Adipose tissue (tissue), 3 donors: Measurements from ENCODE around the gene TMEM120A. TPM values are rescaled to one million over a fixed set of nuclear protein-coding genes. Genes with fewer than 3 reads are reported as not detected.

Source experiments
- H3K27ac ChIP-seq: one replicate; pipeline ENCODE4 v1.5.1; 2013; ENCODE audit warnings: low read depth, low read length
- WGBS, 3 donors: extraction: QIAGEN DNeasy Blood & Tissue Kit; methylation state at CpG; one replicate each; pipeline ENCODE4 v1.1.7; 2013; 5-methylcytosine and 5-hydroxymethylcytosine counted together
- polyA plus RNA-seq, 3 donors: library from polyadenylated mRNA; stranded (reverse); fragments of 200-250 nt; gene quantifications; one replicate each; pipeline ENCODE4 v1.2.3, GENCODE V29; 2013
- donor health status: healthy with polysubstance abuse.
- donor health status: Bipolar disorder and iron deficiency.
- donor health status: healthy.

Gene TMEM120A
- polyA plus RNA-seq, 3 donors: 62.5 to 257 (median 117) TPM

- peak overlapping the region; percentile 59 for H3K27ac ChIP-seq
- WGBS, 3 donors: 70 to 79% (median 71%) methylated on average over 8 of the region's 8 CpGs
These were observed 48.9 kb downstream of the TMEM120A start for GRCh38 chr7:75945297-75946168.

GRCh38 chr7:75944507-75944906, 49.9 kb downstream of the TMEM120A start:
- WGBS, 3 donors: 94 to 100% (median 97%) methylated on average over 1 of the region's 1 CpG
- no peak overlapping the region for H3K27ac ChIP-seq

DNA sequence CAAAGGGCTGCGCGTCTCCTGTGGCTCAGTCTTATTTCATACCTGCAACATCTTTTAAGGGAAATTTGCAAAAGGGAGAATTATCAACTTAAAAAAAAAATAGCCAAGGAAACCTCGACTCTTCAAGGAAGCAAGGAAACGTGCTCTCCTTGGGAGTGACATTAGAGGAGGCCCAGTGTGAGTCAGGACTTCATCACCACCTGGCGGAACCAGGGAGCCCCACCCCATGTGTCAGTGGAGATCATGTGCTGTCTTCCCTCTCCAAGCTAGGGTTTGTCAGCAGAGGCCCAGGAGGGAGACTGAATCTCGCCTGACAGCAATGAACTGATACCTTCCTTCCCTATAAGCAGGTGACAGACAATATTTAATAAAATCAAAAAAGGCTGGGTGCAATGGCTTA, 50.5 kb downstream of the TMEM120A start:
- WGBS, 3 donors: 88 to 93% (median 88%) methylated on average over 6 of the region's 6 CpGs
- no peak overlapping the region for H3K27ac ChIP-seq

- 90 to 91% (median 90%) methylated on average over 6 of the region's 6 CpGs for WGBS, 3 donors
- H3K27ac ChIP-seq: no peak overlapping the region
These were observed 55.5 kb downstream of the TMEM120A start for GRCh38 chr7:75938921-75939320.

DNA sequence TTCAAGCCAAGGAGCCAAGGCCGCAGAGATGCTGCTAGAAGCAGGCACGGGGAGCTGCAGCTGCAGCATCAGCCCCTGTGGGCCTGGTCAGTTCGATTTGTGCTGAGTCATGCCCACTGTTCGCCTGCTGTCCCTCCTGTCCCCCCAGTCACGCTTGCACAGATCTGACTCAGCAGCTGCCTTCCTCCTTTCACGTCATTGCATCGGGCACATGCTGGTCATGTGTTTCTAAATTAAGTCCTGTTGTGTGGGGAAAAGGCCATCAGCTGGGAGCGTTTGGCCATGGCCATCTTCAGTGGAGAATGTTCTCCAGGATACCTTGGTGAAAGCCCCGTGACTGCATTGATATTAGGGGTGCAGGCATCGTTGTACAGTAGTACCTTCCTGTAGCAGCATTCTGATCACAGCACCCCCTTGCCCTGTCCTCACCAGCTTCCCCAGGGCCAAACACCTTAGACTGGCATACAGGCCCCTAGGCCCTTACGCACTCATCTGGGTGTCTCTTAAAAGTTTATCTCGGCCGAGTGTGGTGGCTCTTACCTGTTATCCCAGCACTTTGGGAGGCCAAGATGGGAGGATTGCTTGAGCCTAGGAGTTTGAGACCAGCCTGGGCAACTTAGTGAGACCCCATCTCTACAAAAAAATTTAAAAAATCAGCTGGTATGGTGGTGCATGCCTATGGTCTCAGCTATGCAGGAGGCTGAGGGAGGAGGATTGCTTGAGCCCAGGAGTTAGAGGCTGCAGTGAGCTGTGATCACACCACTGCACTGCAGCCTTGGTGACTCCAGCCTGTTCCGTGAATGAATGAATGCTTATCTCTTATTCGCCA, 56.2 kb downstream of the TMEM120A start:
- H3K27ac ChIP-seq: no peak overlapping the region

More for the DNA sequence above, 56.2 kb downstream of the TMEM120A start:
- whole genome bisulfite sequencing, 3 donors: 66 to 78% (median 75%) methylated on average over 15 of the region's 15 CpGs

Other genes starting within 250 kb of the TMEM120A start
- 10 to 100 TPM in 1 of 3 donors, under 1 TPM in 2; 0.23 to 10.6 (median 0.82) TPM for gene CCL26, start 222.4 kb downstream of the TMEM120A start, polyA plus RNA-seq
- 1 to 10 TPM in 1 of 3 donors, under 1 TPM in 2; 0.20 to 1.0 (median 0.34) TPM for gene CCL24, start 180.8 kb downstream of the TMEM120A start, polyA plus RNA-seq
- 10 to 100 TPM; 23.4 to 53.5 (median 43.4) TPM for gene RHBDD2, start 115.6 kb downstream of the TMEM120A start, polyA plus RNA-seq
- gene POR, start 79.4 kb downstream of the TMEM120A start, polyA plus RNA-seq: 100 to 1,000 TPM in 1 of 3 donors, 10 to 100 TPM in 2; 59.6 to 250 (median 70.1) TPM
- gene STYXL1, start 53.4 kb upstream of the TMEM120A start, polyA plus RNA-seq: 10 to 100 TPM; 19.1 to 43.9 (median 34.9) TPM
- gene MDH2, start 53.5 kb upstream of the TMEM120A start, polyA plus RNA-seq: 100 to 1,000 TPM in 1 of 3 donors, 10 to 100 TPM in 2; 74.3 to 147 (median 98.1) TPM
- gene SRRM3, start 207.3 kb upstream of the TMEM120A start, polyA plus RNA-seq: 1 to 10 TPM; 1.9 to 9.4 (median 1.9) TPM